Caco-2 (cell line): ENCODE data around the gene CLDN20. TPM values are rescaled to one million over a fixed set of nuclear protein-coding genes. Genes with fewer than 3 reads are reported as not detected.

Experiments
- BruUV-seq: library from RNA; stranded (reverse); fragments of 400-500 nt; replicated peaks from 2 replicates; lab custom pipeline; 2021; lab: Mats Ljungman, UMichigan
- CTCF ChIA-PET: fragments of 300-600 bp; sonication (Branson Sonifier 250); formaldehyde crosslinking; loops from one replicate; lab custom pipeline; 2022; ENCODE audit warnings: antibody characterized with exemption; lab: Charles Lee
- POLR2A ChIA-PET: fragments of 300-600 bp; sonication (Branson Sonifier 250); formaldehyde crosslinking; loops from one replicate; lab custom pipeline; 2022; ENCODE audit warnings: antibody characterized with exemption; lab: Charles Lee
- DNase-seq, 2 experiments: peaks; one replicate each; pipeline versions ENCODE4 v3.0.0 to v3.0.0-alpha.2; 2020 to 2022
- H3K27me3 ChIP-seq: replicated peaks from 2 replicates; pipeline ENCODE4 v1.6.0; 2011; ENCODE audit warnings: low read length; ENCODE audit not compliant: control insufficient read depth, insufficient read depth
- H3K36me3 ChIP-seq: 2 replicates; pipeline ENCODE4 v1.5.1; 2011; ENCODE audit warnings: low read length; ENCODE audit not compliant: control insufficient read depth, insufficient read depth
- H3K4me1 ChIP-seq: fragments of 250-450 bp; sonication (Bioruptor Pico); 2 replicates; pipeline ENCODE4 v1.5.1; 2020; ENCODE audit warnings: mild to moderate bottlenecking
- H3K4me3 ChIP-seq: 2 replicates; pipeline ENCODE4 v1.5.1; 2011; ENCODE audit warnings: low read depth, mild to moderate bottlenecking, control low read depth, low read length
- H3K9me3 ChIP-seq: fragments of 250-450 bp; sonication (Bioruptor Pico); 2 replicates; pipeline ENCODE4 v1.5.1; 2020; ENCODE audit warnings: mild to moderate bottlenecking, moderate library complexity
- H3K27ac Mint-ChIP-seq: one replicate; pipeline ENCODE4 v1.8.0; 2022; ENCODE audit warnings: mixed read lengths; ENCODE audit not compliant: unreplicated experiment
- H3K27me3 Mint-ChIP-seq: one replicate; pipeline ENCODE4 v1.8.0; 2022; ENCODE audit warnings: mixed read lengths; ENCODE audit not compliant: insufficient read depth, unreplicated experiment
- H3K36me3 Mint-ChIP-seq: one replicate; pipeline ENCODE4 v1.8.0; 2022; ENCODE audit warnings: mild to moderate bottlenecking, mixed read lengths; ENCODE audit not compliant: insufficient read depth, unreplicated experiment
- H3K4me1 Mint-ChIP-seq: one replicate; pipeline ENCODE4 v1.8.0; 2022; ENCODE audit warnings: low read depth, mixed read lengths; ENCODE audit not compliant: unreplicated experiment
- H3K4me3 Mint-ChIP-seq: one replicate; pipeline ENCODE4 v1.8.0; 2022; ENCODE audit warnings: mild to moderate bottlenecking, moderate library complexity, mixed read lengths; ENCODE audit not compliant: unreplicated experiment
- H3K9me3 Mint-ChIP-seq: one replicate; pipeline ENCODE4 v1.8.0; 2022; ENCODE audit warnings: mixed read lengths; ENCODE audit not compliant: unreplicated experiment
- intact Hi-C: fragments of 100-400 bp; cut with micrococcal nuclease; formaldehyde crosslinking; loops from one replicate; pipeline ENCODE4 v1.10.0; 2022; ENCODE audit not compliant: unreplicated experiment
- total RNA-seq: library from RNA; stranded (reverse); gene quantifications from 2 replicates; pipeline ENCODE4 v1.2.3, GENCODE V29; 2022
- TF ChIP-seq, protein P1 (sequence below), 2 experiments: fragments of 200-600 bp in 1 of 2; IDR thresholded peaks; 1 replicate in 1 of 2; 2 replicates in 1 of 2; pipeline versions ENCODE4 v1.5.1 to v1.8.0; 2011 to 2022; ENCODE audit warnings: antibody characterized with exemption in 1 of 2, control low read depth in 1 of 2, inconsistent platforms in 1 of 2, low read depth in 1 of 2, low read length in 1 of 2, mild to moderate bottlenecking in 1 of 2, moderate library complexity in 1 of 2; ENCODE audit not compliant: insufficient read depth in 1 of 2, severe bottlenecking in 1 of 2, unreplicated experiment in 1 of 2

The CLDN20 gene
- total RNA-seq, 1 experiment from 2014 or later, result not detected

DNA sequence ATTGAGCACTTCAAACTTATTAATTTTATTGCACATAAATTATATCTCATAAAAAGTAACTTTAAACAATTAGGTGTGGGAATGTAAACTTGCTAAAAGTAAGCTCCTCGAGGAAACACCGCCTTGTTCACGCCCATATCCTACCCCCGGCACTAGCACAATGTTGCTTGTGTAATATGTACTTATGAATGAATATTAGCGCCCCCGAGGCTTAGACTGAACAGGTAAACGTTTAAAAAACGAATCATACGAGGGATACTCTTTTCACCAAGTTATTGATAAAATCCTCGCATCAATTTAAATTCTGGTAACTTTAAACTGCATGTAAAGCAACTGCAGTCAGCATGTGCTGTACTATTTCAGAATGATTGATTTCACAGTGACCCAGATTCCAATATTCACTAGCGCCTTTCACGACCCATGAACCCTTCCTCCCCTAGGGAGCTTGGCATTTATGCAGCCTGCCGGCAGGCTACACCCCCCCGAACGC lies 49.8 kb downstream of the CLDN20 start:
- Histone ChIP-seq H3K36me3 (no peaks in the 10 kb centered on the region), H3K4me1 (no peaks in the 10 kb centered on the region), H3K4me3 (peak overlapping the region; percentile 70), H3K27me3 (no peaks in the 10 kb centered on the region), H3K9me3 (no peaks in the 10 kb centered on the region)
- Mint-ChIP-seq H3K4me1 (peaks cover 5% of the 10 kb centered on the region), H3K4me3 (peak overlapping the region; percentile 89), H3K27me3 (no peaks in the 10 kb centered on the region), H3K27ac (peak overlapping the region; percentile 86), H3K9me3 (no peaks in the 10 kb centered on the region), H3K36me3 (peaks cover 53% of the 10 kb centered on the region)
- ChIA-PET POLR2A (interaction anchor here (0.6 to 0.7 kb wide), 2 partner anchors 46 to 48 kb away, joined by 3 to 7 read pairs; no protein-coding TSS in a partner anchor), CTCF (interaction anchor here (0.6 to 1.9 kb wide), 2 partner anchors 14 to 25 kb away, joined by 3 to 6 read pairs; no protein-coding TSS in a partner anchor)
- BruUV-seq, result TSS peak; percentile 71
- TF ChIP-seq, protein P1, sequence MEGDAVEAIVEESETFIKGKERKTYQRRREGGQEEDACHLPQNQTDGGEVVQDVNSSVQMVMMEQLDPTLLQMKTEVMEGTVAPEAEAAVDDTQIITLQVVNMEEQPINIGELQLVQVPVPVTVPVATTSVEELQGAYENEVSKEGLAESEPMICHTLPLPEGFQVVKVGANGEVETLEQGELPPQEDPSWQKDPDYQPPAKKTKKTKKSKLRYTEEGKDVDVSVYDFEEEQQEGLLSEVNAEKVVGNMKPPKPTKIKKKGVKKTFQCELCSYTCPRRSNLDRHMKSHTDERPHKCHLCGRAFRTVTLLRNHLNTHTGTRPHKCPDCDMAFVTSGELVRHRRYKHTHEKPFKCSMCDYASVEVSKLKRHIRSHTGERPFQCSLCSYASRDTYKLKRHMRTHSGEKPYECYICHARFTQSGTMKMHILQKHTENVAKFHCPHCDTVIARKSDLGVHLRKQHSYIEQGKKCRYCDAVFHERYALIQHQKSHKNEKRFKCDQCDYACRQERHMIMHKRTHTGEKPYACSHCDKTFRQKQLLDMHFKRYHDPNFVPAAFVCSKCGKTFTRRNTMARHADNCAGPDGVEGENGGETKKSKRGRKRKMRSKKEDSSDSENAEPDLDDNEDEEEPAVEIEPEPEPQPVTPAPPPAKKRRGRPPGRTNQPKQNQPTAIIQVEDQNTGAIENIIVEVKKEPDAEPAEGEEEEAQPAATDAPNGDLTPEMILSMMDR (IDR thresholded peaks at IDR 0.05; ENCODE audit: insufficient read depth in 1 of 2, low read depth in 1 of 2, low read length in 1 of 2, severe bottlenecking in 1 of 2, unreplicated experiment in 1 of 2), result no peak
- DNase-seq, result peak; percentile 53 to 55
- intact Hi-C loops, result loop anchor here (2.0 kb wide), 1 partner anchor 137 kb away; no protein-coding TSS in a partner anchor

DNA sequence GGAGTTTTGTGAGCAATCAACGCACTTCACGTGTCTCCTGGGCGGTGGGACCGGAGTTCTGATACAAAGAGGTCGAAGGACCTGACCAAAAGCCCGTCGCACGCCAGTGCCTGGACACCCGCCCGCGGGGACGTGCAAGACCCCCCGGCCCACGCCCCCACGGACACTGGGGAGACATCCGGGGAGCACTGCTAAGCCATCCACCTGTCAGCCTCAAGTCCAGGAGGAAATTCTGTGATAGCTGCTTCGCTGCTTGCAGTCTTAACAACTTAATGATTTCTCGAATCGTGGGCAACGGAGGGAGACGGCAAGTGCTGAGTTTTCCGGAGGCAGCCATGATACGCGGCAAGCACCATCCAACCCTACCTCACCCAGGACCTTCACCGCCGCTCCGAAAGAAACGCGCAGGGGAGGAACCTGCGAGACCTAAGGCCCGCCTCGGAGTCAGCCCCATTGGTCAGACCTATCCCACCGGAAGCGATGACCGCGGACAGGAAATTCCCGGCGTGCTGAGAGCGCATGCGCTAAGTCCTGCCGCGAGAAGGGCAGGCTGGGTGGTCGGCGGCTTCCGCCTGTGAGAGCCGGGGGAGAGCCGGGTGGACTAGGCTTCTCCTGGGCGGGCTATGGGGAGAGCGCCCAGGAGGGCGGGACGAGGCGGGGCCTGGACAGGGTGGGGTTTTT lies 50.4 kb downstream of the CLDN20 start, which contains the start of gene TFB1M:
Gene TFB1M, minus strand, starts transcription at position 393 of the 681 bp plus-strand sequence. Its CDS starts 56 bp downstream, at position 337.
- peaks cover 49% of the 10 kb centered on the region for H3K36me3 Mint-ChIP-seq
- no peaks in the 10 kb centered on the region for H3K27me3 Mint-ChIP-seq
- no peaks in the 10 kb centered on the region for H3K4me1 ChIP-seq
- peaks cover 2% of the 10 kb centered on the region for H3K4me1 Mint-ChIP-seq
- peak within 1 kb of the TSS; percentile 70 for H3K4me3 ChIP-seq
- peak within 1 kb of the TSS; percentile 86 for H3K27ac Mint-ChIP-seq
- H3K9me3 Mint-ChIP-seq, result no peaks in the 10 kb centered on the region
- TF ChIP-seq, protein P1 (IDR thresholded peaks at IDR 0.05; ENCODE audit: insufficient read depth in 1 of 2, low read depth in 1 of 2, low read length in 1 of 2, severe bottlenecking in 1 of 2, unreplicated experiment in 1 of 2), result no peak
- H3K9me3 ChIP-seq, result no peaks in the 10 kb centered on the region
- POLR2A ChIA-PET, result interaction anchor here (0.6 to 0.9 kb wide), 2 partner anchors 14 to 46 kb away, joined by 7 to 12 read pairs; no protein-coding TSS in a partner anchor
- no peaks in the 10 kb centered on the region for H3K36me3 ChIP-seq
- no peaks in the 10 kb centered on the region for H3K27me3 ChIP-seq
- peak; percentile 99 for DNase-seq
- BruUV-seq, result no TSS peak
- CTCF ChIA-PET, result interaction anchor here (1.9 kb wide), 1 partner anchor 13 kb away, joined by 6 read pairs; no protein-coding TSS in a partner anchor
- H3K4me3 Mint-ChIP-seq, result peak within 1 kb of the TSS; percentile 89
- intact Hi-C loops, result loop anchor here (2.0 kb wide), 1 partner anchor 137 kb away; no protein-coding TSS in a partner anchor

DNA sequence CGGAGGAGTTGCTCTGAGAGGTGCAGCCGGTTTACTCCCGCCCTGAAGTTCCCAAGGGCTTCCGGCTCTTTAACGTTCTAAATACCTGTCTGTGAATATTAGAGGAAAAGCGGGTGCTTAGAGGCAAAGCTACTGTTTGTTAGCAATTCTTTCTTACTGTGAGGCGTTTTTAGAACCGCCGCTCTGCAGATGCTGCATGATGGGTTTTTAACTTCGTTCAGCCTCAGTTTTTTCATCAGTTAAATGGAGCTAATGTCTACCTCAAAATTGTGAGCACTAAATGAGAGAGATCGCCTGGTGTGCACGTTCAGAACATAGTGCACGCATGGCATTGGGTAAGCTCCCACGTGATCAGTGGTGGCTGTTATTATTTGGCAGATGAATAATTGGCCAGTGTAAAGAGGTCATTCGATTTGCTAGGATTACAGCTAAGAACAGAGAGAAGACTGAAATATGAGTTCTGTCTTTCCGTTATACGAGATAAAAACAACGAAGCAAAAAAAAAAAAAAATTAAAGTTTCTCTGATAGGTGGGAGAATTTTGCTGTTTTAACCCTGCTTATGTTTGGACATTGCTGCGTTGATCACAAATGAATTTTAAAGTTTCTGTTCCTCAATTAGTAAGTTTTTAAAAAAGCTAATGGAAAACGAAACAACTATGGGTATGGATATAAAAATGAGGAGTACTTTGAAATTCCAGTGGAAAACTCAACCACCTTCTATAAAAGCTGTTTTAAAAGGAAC lies 51.1 kb downstream of the CLDN20 start:
- intact Hi-C loops, result loop anchor here (2.0 kb wide), 1 partner anchor 138 kb away; no protein-coding TSS in a partner anchor
- Histone ChIP-seq H3K27me3 (no peaks in the 10 kb centered on the region), H3K36me3 (no peaks in the 10 kb centered on the region), H3K4me1 (no peaks in the 10 kb centered on the region), H3K4me3 (peak overlapping the region; percentile 65), H3K9me3 (no peaks in the 10 kb centered on the region)
- H3K36me3 Mint-ChIP-seq, result peaks cover 46% of the 10 kb centered on the region
- H3K27me3 Mint-ChIP-seq, result no peaks in the 10 kb centered on the region
- no peaks in the 10 kb centered on the region for H3K9me3 Mint-ChIP-seq
- TF ChIP-seq, protein P1 (IDR thresholded peaks at IDR 0.05; ENCODE audit: insufficient read depth in 1 of 2, low read depth in 1 of 2, low read length in 1 of 2, severe bottlenecking in 1 of 2, unreplicated experiment in 1 of 2), result no peak
- TSS peak; percentile 86 for BruUV-seq
- DNase-seq, result peak in 1 of 2 experiments; percentile 70
- POLR2A ChIA-PET, result interaction anchor here (0.9 kb wide), 1 partner anchor 14 kb away, joined by 12 read pairs; no protein-coding TSS in a partner anchor
- H3K4me3 Mint-ChIP-seq, result peak overlapping the region; percentile 89
- H3K27ac Mint-ChIP-seq, result peak overlapping the region; percentile 86
- no peaks in the 10 kb centered on the region for H3K4me1 Mint-ChIP-seq
- CTCF ChIA-PET, result interaction anchor here (1.9 kb wide), 1 partner anchor 13 kb away, joined by 6 read pairs; no protein-coding TSS in a partner anchor
